Activated T-cell treated with anti-CD3 and anti-CD28 coated beads for 24 hours (primary cell): Measurements from ENCODE around the gene AKT1.

Experiments
- DNase-seq: peaks from one replicate; pipeline ENCODE4 v3.0.0-alpha.2; 2020; ENCODE audit warnings: low read depth

Gene AKT1

GRCh38 chr14:104772707-104773504 is 22.6 kb downstream of the AKT1 start:
- DNase-seq: no peak

GRCh38 chr14:104771918-104772706 is 23.4 kb downstream of the AKT1 start:
- no peak for DNase-seq

GRCh38 chr14:104771374-104771773 is 24.2 kb downstream of the AKT1 start:
- DNase-seq: no peak

DNA sequence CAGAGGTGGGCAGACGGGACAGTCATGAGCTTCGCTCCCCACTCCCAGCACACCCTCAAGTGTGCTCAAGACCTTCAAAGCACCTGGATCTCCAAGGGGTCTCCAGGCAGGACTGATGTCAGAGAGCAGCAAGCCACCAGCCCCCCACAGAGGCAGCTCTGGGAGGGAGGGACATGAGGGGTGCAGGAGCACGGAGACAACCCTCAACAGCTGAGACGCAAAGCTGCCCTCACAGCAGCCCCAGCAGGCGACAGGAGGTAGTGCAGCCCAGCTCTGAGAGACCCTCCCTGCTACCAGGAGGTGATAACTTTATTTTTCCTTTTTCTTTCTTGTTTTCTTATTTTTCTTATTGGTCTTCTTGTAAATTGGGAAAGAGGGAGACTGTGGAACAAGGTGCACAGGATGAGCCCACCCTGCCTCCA is 24.7 kb downstream of the AKT1 start:
- no peak for DNase-seq

DNA sequence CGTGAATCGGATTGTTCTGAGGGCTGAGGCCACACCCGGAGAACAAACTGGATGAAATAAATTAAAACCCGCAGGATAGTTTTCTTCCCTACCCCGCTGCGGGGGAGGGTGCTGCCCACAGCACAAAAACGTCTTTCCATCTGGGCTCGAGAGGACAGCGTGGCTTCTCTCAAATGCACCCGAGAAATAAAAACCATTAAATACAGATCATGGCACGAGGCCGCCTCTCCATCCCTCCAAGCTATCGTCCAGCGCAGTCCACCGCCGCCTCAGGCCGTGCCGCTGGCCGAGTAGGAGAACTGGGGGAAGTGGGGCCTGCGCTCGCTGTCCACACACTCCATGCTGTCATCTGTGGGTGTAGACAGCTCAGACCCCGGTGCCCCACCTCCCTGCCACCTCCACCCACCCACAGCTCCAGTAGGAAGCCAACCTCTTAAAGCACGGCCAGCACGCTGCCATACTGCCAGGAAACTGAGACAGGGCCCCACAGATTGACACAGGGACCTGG is 25.4 kb downstream of the AKT1 start:
- no peak for DNase-seq

DNA sequence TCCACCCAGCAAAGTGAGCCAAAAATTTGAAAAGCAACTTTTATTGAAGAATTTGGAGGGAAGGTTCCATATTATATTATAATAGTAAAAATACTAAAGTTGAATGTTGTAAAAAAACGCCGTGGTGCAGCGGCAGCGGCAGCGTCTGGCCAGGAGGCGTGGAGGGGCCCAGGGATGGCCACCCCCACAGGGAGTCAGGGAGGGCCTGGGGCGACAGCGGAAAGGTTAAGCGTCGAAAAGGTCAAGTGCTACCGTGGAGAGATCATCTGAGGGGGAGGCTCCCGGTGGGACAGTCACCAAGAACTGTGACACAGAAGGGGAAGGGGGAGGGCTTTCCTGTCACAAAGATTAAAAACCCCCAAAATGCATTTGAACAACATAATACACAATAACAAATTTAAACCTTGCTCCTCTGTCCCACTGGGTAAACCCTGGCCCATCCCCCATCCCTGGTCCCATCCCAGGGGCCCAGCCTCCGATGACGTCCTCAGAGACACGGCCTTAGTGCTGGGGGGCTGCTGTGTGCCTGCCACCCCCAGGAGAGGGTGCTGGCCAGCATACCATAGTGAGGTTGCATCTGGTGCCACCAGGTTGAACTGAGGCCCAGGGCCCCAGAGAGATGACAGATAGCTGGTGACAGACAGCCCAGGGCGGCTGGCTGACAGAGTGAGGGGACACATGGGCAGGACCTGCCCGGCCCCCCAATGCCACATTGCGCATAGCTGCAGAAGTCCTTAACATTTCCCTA is 26.1 kb downstream of the AKT1 start:
- DNase-seq: no peak

GRCh38 chr14:104768437-104769323 is 26.9 kb downstream of the AKT1 start:
- peak; percentile 87 for DNase-seq

DNA sequence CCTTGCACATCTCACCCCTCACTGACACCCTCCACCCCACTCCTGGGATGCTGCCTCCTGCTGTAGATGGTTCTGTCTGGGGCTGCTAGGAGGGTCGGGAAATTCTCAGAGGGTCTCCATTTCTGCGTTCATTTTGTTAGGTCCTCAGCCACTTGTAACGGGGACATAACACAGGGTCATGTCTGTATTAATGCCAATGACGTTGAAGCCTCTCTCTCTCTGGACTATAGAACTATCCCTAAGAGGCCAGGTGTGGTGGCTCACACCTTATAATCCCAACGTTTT is 28.0 kb downstream of the AKT1 start:
- DNase-seq: no peak

DNA sequence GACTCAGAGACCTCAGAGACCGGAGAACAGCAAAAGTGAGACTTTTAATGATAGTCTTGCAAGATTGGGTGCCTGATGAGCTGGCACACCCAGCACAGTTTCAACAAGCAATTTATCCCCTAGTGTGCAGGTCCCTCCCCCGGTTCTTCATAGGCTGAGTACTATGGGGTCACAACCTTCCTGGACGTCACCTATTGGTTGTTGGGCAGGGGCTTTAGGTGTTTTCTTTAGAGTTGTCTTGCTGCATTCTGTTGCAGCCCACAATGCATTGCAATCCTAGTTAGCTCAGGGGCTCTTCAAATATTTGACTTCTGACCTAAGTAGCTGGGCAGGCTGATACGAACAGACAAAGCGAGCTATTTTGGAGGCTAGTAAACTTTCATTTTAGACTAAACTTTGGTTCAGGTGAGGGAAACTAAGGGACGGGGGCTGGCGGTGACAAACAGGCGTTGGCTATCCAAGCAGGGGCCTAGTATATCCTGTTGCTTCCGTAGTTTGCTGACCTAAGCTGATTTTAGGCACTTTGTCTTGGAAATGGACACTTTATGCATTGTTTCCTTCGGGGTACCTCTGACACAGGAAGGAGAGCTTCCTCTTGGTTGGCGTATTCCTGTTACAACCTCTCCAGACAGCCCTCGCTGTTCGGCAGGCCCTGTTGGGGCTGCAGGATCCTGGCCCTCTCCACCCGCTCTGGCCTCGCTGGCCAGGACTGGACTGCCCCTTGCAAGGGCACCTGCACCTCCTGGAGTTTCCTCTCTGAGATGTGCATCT is 28.5 kb downstream of the AKT1 start:
- no peak for DNase-seq

- no peak for DNase-seq
Observed at GRCh38 chr14:104766256-104766862, 29.2 kb downstream of the AKT1 start.

- no peak for DNase-seq
Observed at GRCh38 chr14:104765517-104765916, 30.0 kb downstream of the AKT1 start.

DNA sequence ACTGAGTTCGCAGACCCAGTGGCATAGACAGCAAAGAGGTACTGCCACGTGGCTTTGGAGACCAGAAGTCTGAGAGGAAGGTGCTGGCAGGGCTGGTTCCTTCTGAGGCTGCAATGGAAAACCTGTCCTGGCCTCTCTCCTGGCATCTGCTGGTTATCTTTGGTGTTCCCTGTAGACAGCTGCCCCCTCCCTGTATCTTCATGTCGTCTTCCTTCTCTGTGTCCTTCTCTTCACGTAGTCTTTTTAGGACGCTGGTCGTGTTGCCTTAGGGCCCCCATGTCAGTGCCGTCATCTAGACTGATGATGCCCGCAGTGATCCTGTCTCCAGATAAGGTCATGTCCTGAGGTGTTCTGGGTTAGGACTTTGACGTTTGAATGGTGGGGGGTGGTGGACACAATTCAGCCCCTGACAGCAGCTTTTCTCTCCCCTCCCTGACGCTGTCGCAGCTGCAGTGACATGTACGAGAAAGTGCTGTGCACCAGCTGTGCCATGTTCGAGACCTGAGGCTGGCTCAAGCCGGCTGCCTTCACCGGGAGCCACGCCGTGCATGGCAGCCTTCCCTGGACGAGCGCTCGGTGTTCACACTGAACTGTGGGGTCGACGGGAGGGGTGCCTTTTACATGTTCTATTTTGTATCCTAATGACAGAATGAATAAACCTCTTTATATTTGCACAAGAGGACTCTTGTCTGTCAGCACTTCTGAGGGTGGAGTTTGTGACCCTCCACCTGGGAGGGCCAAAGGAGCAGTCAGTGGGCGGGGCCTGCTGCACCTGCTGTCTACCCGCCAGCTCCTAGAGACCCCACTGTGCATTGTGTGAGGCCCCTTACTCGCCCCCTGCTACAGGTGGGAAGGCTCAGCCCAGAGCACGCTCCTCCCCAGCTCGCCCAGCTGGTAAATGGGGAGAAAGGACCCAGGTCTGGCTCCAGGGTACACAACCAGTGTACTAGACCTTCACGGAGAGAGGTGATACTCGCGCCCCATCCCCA is 36.3 kb downstream of the AKT1 start:
- no peak for DNase-seq

DNA sequence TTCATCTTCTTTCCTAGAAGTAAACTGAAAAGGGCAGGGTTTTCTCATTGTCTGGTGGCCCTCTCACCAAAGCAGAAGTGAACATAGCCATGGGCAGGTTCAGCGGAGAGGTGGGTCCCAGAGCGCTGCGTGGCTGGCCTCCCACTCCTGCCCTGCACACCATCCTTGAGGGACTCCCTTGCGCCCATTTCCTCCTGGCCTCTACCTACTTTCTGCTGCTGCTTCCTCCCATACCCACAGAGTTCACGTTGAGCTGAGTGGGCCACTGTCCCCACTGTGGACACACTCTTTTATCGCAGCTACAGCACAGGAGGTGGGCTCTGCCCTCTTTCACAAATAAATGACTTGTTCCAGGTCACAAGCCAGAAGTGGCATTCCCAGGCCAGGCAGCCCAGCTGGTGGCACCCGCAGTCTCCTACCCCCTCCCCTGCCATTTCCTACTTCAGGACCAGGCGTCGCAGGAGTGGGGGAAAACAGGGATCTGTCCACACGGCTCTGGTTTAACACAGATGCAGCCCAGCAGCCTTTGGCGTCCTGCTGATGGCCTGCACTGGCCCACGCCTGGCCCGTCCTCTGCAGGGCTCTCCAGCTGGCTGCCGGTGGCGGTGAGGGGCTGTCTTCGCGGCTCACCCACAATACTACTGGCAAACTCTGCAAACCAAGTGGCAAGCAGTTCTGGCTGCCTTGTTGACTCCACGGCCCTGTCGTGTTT is 37.7 kb downstream of the AKT1 start:
- no peak for DNase-seq

- no peak for DNase-seq
Observed at GRCh38 chr14:104757238-104757585, 38.3 kb downstream of the AKT1 start.

DNA sequence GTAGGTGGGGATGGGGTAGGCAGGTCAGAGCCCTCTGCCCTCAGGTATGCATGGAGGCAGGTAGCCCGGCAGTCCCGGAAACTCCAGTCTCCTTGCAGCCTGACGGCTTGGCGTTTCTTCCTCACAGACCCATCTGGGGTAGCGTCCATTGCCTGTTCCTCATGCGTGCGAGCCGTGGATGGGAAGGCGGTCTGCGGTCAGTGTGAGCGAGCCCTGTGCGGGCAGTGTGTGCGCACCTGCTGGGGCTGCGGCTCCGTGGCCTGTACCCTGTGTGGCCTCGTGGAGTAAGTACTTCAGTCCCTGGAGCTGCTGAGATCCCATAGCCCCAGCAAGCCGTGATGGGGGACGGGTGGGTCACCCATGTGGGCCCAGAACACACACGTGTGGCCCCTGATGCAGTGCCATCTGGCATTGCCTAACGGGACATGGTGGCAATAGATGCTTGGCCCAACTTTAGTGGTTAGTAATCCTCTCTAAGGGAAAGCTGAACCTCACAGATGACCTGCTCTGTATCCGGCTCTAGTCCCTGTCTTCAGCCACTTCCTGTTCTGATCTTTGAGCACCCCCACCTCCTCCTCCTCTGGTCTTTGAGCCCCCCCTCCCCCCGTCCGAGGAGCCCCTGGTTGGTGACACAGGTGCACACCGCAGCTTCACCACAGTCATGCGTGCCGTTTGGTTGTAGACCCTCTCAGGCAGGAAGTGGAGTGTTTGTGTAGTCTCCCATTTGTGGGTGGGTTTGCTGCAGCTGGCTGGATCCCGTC is 38.9 kb downstream of the AKT1 start:
- DNase-seq: no peak

- DNase-seq: no peak
Observed at GRCh38 chr14:104755621-104756020, 39.9 kb downstream of the AKT1 start.

DNA sequence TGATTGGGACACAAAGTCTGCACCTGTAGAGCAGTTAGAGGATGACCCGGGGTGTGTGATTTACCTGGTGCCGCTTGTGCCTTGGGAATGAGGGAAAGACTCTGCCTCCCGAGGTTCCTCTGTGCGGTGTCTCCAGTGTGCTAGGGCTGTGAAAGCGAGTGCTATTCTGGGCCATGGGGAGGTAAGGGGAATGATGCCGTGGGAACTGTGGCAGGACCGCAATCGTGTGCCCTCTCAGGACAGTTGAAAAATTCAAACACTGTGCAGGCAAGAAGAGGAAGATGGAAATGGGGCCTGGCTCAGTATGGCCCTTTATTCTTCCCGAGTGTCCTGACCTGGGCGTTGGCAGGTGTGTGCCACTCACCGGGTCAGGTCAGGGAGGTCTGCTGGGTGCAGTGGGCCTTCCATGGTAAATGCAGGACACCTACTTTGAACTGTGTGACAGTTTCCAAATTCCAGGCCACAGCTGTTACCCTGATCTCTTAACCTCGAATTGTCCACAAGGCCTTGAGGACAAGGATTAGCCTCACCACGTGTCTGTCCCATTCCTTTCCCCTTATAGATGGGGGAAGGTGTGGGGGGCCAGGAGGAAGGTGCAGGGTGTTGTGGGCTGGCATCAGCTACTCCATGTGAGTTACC is 41.2 kb downstream of the AKT1 start:
- DNase-seq: no peak
